GM21423 (cell line): ENCODE measurements around the gene CLSTN2.

Experiments used
- ATAC-seq: cut with Tn5 transposase; IDR thresholded peaks from one replicate; pipeline ENCODE4 v1.9.1; 2021; ENCODE audit warnings: mild to moderate bottlenecking, moderate library complexity; ENCODE audit not compliant: unreplicated experiment

CLSTN2 gene

DNA sequence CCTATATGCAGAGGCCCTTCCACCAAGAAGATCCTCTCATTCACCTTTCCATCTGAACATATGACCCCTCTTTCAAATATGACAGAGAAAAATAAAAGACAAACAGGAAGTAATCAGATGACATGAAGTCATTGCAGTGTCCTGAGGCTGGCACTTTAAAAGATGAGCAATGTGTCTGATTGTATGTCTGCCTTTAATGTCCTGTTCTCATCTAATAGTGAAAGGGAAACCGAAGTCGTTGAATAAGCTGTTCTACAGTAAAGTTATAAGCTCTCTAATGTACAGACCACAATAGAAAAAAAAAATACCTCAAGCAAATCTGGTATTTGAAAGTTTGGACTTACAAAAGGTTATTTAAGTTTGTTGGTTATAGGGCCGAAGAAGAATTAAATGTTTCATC lies 243.0 kb downstream of the CLSTN2 start:
- peak; percentile 62 for ATAC-seq

DNA sequence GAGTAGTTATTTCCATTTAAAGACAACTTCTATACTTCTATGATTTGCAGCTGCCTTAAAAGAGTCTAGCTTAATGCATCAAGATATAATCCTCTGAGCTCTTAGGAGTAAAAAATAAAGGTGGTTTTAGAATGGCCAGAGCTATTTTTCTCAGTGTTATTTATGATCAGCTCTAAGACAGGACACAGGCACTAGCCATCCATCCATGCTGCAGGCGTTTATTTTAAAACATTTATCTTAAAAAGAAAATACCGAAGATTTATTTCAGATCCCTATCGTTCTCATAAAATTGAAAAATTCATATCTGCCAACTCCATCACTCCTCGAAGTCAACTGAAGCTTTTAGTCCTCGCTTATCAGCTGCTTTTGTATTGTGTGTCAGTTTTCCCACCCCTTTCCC lies 243.5 kb downstream of the CLSTN2 start:
- ATAC-seq = no peak

- no peak for ATAC-seq
These were observed 245.6 kb downstream of the CLSTN2 start for GRCh38 chr3:140180603-140181002.

GRCh38 chr3:140185375-140185774 lies 250.4 kb downstream of the CLSTN2 start:
- ATAC-seq = no peak

DNA sequence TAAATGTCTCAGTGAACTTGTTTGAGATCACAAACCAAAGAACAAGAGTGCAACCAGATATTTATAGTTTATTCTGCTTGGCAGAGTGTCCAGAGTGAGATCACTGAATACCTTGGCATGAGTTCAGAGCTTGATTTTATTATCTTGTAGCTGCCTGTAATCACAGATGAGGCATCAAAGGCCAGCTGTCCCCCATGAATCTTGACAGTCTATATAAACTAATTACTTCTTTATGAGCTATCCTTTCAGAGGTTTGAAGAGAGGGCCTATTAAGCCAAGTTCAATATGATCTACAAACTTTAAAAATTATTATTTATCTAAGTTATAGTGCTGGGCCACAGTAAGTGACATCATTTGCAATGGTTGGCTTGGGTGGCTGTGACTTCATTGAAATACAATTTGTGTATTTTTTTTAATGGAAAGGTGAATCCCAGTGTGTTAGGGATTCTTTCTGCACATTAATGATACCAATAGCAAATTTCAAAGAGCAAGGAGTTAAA lies 251.5 kb downstream of the CLSTN2 start:
- no peak for ATAC-seq

GRCh38 chr3:140187028-140187427 lies 252.0 kb downstream of the CLSTN2 start:
- ATAC-seq = no peak

GRCh38 chr3:140187656-140188221 lies 252.8 kb downstream of the CLSTN2 start:
- no peak for ATAC-seq

DNA sequence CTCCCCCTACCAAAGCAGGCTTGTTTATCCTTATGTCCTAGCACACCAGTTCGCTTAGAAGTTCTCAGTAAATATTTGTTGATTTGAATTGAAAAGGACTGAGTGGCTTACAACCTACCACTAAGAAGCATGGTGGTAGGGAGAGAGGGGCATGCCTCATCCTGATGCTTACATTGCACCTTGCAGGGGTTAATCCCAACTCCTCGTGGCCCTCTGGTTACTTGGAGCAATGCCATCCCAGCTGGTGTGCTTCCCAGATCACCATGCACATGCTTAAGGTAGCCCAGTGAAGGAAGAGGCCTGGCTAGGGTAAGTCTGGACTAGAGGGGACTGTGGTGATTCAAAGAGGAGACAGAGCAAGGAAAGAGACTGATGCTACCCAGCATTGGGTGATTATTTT lies 253.3 kb downstream of the CLSTN2 start:
- no peak for ATAC-seq

- no peak for ATAC-seq
These were observed 254.3 kb downstream of the CLSTN2 start for GRCh38 chr3:140189267-140189666.

DNA sequence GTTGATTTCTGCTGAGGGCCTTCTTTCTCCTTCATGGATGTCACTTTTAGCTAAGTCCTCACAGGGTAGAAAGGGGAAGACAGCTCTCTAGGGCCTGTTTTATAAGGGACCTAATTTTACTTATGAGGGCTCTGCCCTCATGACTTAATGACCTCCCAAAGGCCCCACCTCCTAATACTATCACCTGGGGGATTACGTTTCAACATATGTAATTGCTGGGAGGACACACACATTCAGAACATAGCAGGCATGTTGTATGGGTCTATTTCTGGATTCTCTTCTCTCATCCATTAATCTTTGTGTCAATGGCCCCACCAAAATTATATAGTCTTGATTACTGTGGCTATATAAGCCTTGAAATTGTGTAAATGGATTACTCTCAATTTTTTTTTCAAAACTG lies 255.0 kb downstream of the CLSTN2 start:
- ATAC-seq = no peak

GRCh38 chr3:140196970-140197369 lies 262.0 kb downstream of the CLSTN2 start:
- ATAC-seq = no peak

DNA sequence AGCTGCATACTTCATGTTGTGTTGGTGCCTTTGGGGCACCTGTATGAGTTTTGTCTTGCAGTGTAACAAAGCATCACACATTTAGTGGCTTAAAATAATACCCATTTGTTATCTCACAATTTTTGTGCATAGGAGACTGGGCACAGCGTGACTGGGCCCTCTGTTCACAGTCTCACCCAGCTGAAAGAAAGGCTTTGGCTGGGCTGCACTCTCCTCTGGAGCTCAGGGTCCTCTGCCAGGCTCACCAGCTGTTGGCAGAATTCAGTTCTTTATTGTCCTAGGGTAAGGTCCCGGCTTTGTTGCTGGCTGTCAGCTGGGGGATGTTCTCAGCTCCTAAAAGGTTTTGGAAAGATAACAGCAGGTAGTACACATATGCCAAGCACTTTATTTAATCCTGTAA lies 263.3 kb downstream of the CLSTN2 start:
- ATAC-seq = no peak

DNA sequence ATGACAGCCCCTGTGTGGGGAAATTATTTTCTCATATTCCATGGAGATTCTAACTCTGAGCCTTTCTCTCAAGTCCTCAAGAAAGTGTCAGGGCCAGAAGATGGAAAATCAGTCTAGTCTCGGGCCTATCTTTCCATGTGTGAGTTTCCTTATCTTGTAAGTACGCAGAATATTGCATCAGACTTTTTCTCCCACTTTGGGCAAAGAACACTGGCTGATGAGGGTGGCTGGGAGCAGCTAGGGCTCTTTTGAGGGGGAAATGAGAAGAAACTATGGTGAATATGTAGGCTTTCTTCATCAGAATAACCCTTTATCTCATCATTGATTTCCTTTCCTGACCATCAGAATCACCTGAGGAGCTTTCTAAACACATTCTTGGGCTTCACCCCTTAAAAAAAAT lies 264.0 kb downstream of the CLSTN2 start:
- no peak for ATAC-seq

- ATAC-seq = no peak
These were observed 264.8 kb downstream of the CLSTN2 start for GRCh38 chr3:140199743-140200142.

- ATAC-seq = no peak
These were observed 268.5 kb downstream of the CLSTN2 start for GRCh38 chr3:140203510-140203909.

GRCh38 chr3:140204271-140204984 lies 269.4 kb downstream of the CLSTN2 start:
- ATAC-seq = no peak

- ATAC-seq = no peak
These were observed 270.6 kb downstream of the CLSTN2 start for GRCh38 chr3:140205598-140205997.

DNA sequence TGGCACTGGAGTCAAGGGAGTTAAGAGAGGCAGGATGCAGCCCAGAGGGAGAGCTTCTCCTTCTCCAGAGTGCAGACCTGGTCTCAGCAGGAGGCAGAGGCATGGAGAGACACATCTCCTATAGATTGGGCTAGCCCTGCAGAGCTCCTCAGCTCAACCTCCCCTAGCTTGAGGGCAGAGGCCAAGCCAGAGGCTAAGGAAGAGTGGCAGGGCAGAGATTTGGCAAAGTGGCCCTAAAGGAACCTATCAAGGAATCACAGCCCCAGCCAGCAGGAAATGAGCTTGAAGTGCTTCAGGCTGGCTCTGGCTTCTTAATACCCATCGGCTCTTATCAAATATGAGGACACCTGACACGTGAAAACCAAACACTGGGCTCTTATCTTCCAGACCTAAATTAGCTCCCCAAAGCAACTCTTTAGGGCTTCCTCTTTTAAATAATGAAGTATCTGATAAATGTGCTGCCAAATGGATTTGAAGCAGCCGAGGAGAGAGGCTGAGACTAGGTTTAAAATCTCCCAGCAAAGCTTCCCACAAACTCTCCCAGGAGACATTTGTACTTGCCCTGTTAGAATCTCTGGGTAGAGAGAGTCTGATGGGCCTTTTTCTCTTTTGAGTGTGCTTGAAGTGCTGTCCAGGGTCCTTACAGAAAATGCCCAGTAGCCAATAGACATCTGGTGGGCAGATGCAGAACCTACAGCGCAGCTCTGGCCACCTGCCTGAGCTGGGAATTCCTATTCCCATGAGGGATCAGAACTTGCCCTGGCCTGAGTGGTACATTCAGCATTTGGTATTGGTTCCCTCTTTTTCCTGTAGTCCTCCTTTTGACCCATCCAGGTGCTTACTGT lies 271.4 kb downstream of the CLSTN2 start:
- no peak for ATAC-seq

GRCh38 chr3:140207541-140207940 lies 272.6 kb downstream of the CLSTN2 start:
- ATAC-seq = no peak

DNA sequence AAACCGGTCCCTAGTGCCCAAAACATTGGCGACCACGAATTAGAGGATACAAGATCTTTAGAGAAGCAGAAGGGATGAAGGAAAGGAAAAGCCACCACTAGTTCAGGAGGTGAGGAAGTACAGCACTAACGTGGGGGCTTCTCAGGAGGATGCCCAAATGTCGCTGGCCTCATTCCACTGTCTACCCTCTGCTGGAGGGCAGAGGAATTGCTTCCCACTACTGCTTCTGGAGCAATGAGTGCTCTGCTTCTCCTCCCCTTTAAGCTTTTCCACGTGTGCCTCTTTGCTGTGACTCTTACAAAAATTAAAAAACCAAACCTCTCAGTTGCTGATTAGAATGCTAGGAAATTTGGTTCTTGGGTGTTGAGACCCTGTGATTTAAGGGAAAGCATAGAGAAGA lies 281.3 kb downstream of the CLSTN2 start:
- no peak for ATAC-seq

DNA sequence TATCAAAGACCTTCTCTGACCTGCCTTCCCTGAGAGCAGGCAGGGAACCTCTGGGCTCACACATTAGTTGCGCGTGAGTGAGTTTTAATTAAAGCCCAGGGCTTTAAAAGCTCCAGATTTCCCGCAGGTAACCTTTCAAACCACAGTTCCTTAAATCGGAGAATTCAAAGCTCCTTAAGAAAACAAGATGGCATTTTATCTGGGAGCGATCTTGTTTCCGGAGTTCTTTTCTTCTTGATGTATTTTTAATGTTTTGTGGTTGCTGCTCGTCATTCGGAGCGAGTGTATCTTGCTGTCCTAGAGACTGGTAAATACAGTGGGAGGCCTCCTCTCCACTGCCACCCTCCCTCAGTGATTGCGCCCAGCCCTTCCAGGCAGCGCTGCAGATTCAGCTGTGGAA lies 284.3 kb downstream of the CLSTN2 start:
- ATAC-seq = no peak

DNA sequence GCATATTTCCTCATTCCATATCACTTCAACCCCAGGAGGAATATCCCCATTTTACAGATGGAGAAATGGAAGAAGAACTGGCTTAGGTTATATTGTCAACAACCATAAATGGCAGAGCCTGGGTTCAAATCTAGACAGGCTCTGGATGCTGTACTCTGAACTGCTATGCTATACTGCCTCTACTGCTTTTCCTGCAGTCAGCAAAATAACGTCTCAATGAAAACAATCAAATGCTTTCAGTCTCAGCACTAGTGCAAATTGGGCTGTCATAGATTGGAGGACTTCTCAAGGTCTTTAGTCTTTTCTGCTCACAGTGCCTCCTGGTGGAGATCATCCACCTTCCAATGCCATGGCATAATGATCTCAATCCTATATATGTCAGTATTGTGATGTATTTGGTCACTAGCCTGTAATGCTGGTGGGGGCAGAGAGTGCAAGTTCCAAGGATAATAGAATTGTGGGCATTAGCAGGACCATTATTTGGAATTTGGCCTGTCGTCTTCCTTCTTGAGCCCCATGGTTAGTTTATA lies 285.0 kb downstream of the CLSTN2 start:
- no peak for ATAC-seq
